ENCODE results near the gene NVL. TPM values are rescaled to one million over a fixed set of nuclear protein-coding genes. Genes with fewer than 3 reads are reported as not detected.

Gene NVL
- total RNA-seq, 1 donor from 2014 or later, result 101 TPM

GRCh38 chr1:224271106-224271505 is 58.9 kb downstream of the NVL start:
- Histone ChIP-seq H2AFZ (replicated peaks) (no peak overlapping the region), H3K9me3 (ENCODE audit: low read depth) (no peaks in the 10 kb centered on the region), H3K9ac (no peak overlapping the region), H4K20me1 (ENCODE audit: low read depth) (no peaks in the 10 kb centered on the region), H3K27ac (no peak overlapping the region), H3K4me2 (no peak overlapping the region), H3K4me1 (no peaks in the 10 kb centered on the region), H3K4me3 (no peak overlapping the region), H3K36me3 (no peaks in the 10 kb centered on the region), H3K27me3 (no peaks in the 10 kb centered on the region), H3F3A (ENCODE audit: low read depth) (no peaks in the 10 kb centered on the region), H3K79me2 (ENCODE audit: low read depth) (no peaks in the 10 kb centered on the region)
- TF ChIP-seq EZH2phosphoT487 (IDR thresholded peaks at IDR 0.05) (no peak), CTCF (IDR thresholded peaks at IDR 0.05) (no peak), EZH2 (IDR thresholded peaks at IDR 0.05) (no peak)
- no peak overlapping the region for H3K27ac Mint-ChIP-seq
- H3K9me3 Mint-ChIP-seq, result no peaks in the 10 kb centered on the region
- no peaks in the 10 kb centered on the region for H3K4me1 Mint-ChIP-seq
- H3K36me3 Mint-ChIP-seq, result peaks cover 20% of the 10 kb centered on the region
- H3K27me3 Mint-ChIP-seq (ENCODE audit: insufficient read depth, low read depth), result no peaks in the 10 kb centered on the region
- DNase-seq (ENCODE audit: low spot score), result no peak
- no peak overlapping the region for H3K4me3 Mint-ChIP-seq

GRCh38 chr1:224267925-224268324 is 62.0 kb downstream of the NVL start:
- Mint-ChIP-seq H3K9me3 (no peaks in the 10 kb centered on the region), H3K4me3 (no peak overlapping the region), H3K4me1 (no peaks in the 10 kb centered on the region), H3K27me3 (ENCODE audit: insufficient read depth, low read depth) (no peaks in the 10 kb centered on the region), H3K36me3 (peaks cover 13% of the 10 kb centered on the region), H3K27ac (no peak overlapping the region)
- no peak overlapping the region for H3K27ac ChIP-seq
- DNase-seq (ENCODE audit: low spot score), result no peak
- no peaks in the 10 kb centered on the region for H3K79me2 ChIP-seq (ENCODE audit: low read depth)
- no peak overlapping the region for H2AFZ ChIP-seq (replicated peaks)
- no peaks in the 10 kb centered on the region for H3K27me3 ChIP-seq
- H3K9me3 ChIP-seq (ENCODE audit: low read depth), result no peaks in the 10 kb centered on the region
- TF ChIP-seq EZH2 (IDR thresholded peaks at IDR 0.05), result no peak
- TF ChIP-seq EZH2phosphoT487 (IDR thresholded peaks at IDR 0.05), result no peak
- no peak for TF ChIP-seq CTCF (IDR thresholded peaks at IDR 0.05)
- H3K4me2 ChIP-seq, result no peak overlapping the region
- H3K4me1 ChIP-seq, result no peaks in the 10 kb centered on the region
- no peaks in the 10 kb centered on the region for H3K36me3 ChIP-seq
- H3K4me3 ChIP-seq, result no peak overlapping the region
- no peaks in the 10 kb centered on the region for H4K20me1 ChIP-seq (ENCODE audit: low read depth)
- no peaks in the 10 kb centered on the region for H3F3A ChIP-seq (ENCODE audit: low read depth)
- H3K9ac ChIP-seq, result no peak overlapping the region

GRCh38 chr1:224266915-224267856 is 62.8 kb downstream of the NVL start:
- Histone ChIP-seq H3K4me1 (no peaks in the 10 kb centered on the region), H3K9me3 (ENCODE audit: low read depth) (no peaks in the 10 kb centered on the region), H3K4me2 (no peak overlapping the region), H3K27ac (no peak overlapping the region), H3K27me3 (no peaks in the 10 kb centered on the region), H3F3A (ENCODE audit: low read depth) (no peaks in the 10 kb centered on the region), H2AFZ (replicated peaks) (no peak overlapping the region), H3K4me3 (no peak overlapping the region), H3K79me2 (ENCODE audit: low read depth) (no peaks in the 10 kb centered on the region), H3K36me3 (no peaks in the 10 kb centered on the region), H3K9ac (no peak overlapping the region), H4K20me1 (ENCODE audit: low read depth) (no peaks in the 10 kb centered on the region)
- Mint-ChIP-seq H3K27me3 (ENCODE audit: insufficient read depth, low read depth) (no peaks in the 10 kb centered on the region), H3K27ac (no peak overlapping the region), H3K9me3 (no peaks in the 10 kb centered on the region), H3K4me3 (no peak overlapping the region), H3K36me3 (peaks cover 19% of the 10 kb centered on the region), H3K4me1 (no peaks in the 10 kb centered on the region)
- no peak for DNase-seq (ENCODE audit: low spot score)
- TF ChIP-seq CTCF (IDR thresholded peaks at IDR 0.05), result no peak
- no peak for TF ChIP-seq EZH2 (IDR thresholded peaks at IDR 0.05)
- no peak for TF ChIP-seq EZH2phosphoT487 (IDR thresholded peaks at IDR 0.05)

All from neural progenitor cell (in vitro differentiated cells).